ENCODE measurements around the gene SCT.

The SCT gene

DNA sequence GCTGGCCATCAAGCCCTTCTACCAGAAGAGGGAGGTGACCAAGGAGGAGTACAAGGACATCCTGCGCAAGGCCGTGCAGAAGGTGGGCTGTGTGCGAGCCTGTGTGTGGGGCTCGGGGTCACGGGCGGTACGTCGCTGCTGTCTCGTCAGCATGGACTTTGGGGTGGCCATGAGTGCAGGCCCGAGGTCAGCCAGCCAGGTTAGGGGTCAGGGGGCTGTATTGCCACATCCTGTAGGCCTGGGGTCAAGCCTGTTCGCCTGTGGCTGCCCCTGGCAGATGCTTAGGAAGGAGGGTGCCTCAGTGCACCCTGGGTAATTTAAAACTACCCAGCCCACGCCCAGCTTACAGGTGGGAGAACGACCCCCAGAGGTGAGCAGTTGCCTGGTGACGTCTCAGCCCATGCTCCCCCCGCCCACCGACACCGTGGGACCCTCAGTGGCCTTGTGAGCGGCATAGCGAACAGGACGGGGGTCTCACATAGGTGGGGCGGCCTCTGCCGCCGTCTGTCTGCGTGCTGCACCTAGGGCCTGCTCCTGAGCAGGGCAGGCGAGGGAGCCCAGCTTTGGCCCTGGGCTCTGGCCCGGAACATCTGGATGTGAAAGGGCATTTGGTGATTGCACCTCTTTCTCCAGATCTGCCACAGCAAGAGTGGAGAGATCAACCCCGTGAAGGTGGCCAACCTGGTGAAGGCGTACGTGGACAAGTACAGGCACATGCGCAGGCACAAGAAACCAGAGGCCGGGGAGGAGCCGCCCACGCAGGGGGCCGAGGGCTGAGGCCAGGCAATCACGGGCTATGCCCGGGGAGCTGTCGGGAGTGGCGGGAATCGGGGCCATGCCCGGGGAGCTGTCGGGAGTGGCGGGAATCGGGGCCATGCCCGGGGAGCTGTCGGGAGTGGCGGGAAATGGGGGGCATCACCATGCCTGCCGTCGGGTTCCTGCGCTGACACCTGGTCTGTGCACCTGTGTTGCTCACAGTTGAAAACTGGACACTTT, 15.7 kb downstream of the SCT start:
- H3K27ac ChIP-seq: peak overlapping the region; percentile 37

DNA sequence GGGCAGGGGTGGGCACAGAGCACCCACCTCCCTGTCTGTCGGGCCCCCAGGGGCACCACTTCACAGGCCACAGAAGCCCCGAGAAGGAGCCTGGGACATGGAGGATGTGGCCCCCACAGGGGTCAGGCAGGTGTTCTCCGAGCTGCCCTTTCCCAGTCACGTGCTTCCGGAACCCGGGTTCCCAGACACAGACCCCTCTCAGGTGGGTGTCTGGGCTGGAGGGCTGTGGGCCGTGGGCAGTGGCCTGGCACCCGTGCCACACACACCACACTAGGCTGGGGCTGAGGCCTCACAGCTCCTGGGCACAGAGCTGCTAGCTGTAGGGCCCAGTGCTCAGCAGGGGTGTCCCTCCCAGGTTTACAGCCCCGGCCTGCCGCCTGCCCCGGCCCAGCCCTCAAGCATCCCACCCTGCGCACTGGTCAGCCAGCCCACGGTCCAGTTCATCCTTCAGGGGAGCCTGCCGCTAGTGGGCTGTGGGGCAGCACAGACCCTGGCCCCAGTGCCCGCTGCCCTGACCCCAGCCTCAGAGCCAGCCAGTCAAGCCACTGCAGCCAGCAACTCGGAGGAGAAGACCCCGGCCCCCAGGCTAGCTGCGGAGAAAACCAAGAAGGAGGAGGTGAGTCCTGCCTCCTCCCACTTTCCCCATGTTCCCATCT, 16.7 kb downstream of the SCT start:
- H3K27ac ChIP-seq: no peak overlapping the region
- TF ChIP-seq, protein P1, sequence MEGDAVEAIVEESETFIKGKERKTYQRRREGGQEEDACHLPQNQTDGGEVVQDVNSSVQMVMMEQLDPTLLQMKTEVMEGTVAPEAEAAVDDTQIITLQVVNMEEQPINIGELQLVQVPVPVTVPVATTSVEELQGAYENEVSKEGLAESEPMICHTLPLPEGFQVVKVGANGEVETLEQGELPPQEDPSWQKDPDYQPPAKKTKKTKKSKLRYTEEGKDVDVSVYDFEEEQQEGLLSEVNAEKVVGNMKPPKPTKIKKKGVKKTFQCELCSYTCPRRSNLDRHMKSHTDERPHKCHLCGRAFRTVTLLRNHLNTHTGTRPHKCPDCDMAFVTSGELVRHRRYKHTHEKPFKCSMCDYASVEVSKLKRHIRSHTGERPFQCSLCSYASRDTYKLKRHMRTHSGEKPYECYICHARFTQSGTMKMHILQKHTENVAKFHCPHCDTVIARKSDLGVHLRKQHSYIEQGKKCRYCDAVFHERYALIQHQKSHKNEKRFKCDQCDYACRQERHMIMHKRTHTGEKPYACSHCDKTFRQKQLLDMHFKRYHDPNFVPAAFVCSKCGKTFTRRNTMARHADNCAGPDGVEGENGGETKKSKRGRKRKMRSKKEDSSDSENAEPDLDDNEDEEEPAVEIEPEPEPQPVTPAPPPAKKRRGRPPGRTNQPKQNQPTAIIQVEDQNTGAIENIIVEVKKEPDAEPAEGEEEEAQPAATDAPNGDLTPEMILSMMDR (IDR thresholded peaks at IDR 0.05): no peak
- TF ChIP-seq ZFX (IDR thresholded peaks at IDR 0.05; ENCODE audit: borderline replicate concordance): no peak

More for the DNA sequence above, 15.7 kb downstream of the SCT start:
- no peak for TF ChIP-seq ZFX (IDR thresholded peaks at IDR 0.05; ENCODE audit: borderline replicate concordance)
- TF ChIP-seq, protein P1 (IDR thresholded peaks at IDR 0.05): no peak

DNA sequence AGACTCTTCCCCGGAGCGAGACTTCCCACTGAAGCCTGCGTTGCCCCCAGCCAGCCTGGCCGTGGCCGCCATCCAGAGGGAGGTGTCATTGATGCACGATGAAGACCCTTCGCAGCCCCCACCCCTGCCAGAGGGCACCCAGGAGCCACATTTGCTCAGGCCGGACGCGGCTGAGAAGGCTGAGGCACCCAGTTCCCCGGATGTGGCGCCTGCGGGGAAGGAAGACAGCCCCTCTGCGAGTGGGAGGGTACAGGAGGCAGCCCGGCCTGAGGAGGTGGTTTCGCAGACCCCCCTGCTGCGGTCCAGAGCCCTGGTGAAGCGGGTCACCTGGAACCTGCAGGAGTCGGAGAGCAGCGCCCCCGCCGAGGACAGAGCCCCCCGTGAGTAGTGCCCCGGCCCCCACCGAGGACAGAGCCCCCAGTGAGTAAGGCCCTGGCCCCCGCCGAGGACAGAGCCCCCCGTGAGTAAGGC, 17.6 kb downstream of the SCT start:
- H3K27ac ChIP-seq: no peak overlapping the region
- TF ChIP-seq, protein P1 (IDR thresholded peaks at IDR 0.05): no peak
- no peak for TF ChIP-seq ZFX (IDR thresholded peaks at IDR 0.05; ENCODE audit: borderline replicate concordance)

DNA sequence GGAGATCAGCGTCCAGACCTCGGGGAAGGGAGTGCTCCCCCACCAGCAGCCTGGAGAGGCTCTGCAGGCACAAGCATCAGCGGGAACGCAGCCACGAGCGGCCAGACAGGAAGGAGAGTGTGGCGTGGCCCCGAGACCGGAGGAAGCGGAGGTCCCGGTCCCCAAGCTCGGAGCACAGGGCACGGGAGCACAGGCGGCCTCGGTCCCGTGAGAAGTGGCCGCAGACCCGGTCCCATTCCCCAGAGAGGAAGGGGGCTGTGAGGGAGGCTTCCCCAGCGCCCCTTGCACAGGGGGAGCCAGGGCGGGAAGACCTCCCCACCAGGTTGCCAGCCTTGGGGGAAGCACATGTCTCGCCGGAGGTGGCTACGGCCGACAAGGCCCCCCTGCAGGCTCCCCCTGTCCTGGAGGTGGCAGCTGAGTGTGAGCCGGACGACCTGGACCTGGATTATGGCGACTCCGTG, 18.2 kb downstream of the SCT start:
- no peak for TF ChIP-seq ZFX (IDR thresholded peaks at IDR 0.05; ENCODE audit: borderline replicate concordance)
- TF ChIP-seq, protein P1 (IDR thresholded peaks at IDR 0.05): no peak
- no peak overlapping the region for H3K27ac ChIP-seq

DNA sequence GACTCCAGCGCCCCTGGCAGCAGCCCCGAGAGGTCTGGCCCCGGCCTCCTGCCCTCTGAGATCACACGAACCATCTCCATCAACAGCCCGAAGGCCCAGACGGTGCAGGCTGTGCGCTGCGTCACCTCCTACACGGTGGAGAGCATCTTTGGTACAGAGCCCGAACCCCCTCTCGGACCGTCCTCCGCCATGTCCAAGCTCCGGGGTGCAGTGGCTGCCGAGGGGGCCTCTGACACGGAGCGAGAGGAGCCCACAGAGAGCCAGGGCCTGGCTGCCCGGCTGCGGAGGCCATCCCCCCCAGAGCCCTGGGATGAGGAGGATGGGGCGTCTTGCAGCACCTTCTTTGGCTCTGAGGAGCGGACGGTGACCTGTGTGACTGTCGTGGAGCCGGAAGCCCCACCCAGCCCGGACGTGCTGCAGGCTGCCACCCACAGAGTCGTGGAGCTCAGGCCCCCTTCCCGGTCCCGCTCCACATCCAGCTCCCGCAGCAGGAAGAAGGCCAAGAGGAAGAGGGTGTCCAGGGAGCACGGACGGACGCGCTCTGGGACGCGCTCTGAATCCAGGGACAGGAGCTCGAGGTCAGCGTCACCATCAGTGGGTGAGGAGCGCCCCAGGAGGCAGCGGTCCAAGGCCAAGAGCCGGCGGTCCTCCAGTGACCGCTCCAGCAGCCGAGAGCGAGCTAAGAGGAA, 18.9 kb downstream of the SCT start:
- no peak overlapping the region for H3K27ac ChIP-seq
- no peak for TF ChIP-seq ZFX (IDR thresholded peaks at IDR 0.05; ENCODE audit: borderline replicate concordance)
- TF ChIP-seq, protein P1 (IDR thresholded peaks at IDR 0.05): no peak

DNA sequence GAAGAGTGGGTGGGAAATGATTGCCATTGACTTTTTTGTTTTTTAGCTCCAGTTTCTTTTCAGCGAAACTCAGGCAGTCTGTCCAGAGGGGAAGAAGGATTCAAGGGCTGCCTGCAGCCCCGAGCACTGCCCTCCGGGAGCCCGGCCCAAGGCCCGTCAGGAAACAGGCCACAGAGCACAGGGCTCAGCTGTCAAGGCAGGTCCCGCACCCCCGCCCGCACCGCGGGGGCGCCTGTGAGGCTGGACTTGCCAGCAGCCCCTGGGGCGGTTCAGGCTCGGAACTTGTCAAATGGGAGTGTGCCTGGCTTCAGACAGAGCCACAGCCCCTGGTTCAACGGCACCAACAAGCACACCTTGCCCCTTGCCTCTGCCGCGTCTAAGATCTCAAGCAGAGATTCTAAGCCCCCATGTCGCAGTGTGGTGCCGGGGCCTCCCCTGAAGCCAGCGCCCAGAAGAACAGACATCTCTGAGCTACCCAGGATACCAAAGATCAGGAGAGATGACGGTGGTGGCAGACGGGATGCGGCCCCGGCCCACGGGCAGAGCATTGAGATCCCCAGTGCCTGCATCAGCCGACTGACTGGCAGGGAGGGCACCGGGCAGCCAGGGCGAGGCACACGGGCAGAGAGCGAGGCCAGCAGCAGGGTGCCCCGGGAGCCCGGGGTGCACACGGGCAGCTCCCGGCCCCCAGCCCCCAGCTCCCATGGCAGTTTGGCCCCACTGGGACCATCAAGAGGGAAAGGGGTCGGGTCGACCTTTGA, 19.8 kb downstream of the SCT start:
- 0 out of 2 replicates have a peak overlapping the region, but pooled peaks have one; percentile 17 for H3K27ac ChIP-seq
- TF ChIP-seq, protein P1 (IDR thresholded peaks at IDR 0.05): no peak
- no peak for TF ChIP-seq ZFX (IDR thresholded peaks at IDR 0.05; ENCODE audit: borderline replicate concordance)
